HCT116 (cell line): ENCODE results near the gene ZNF398. TPM values are rescaled to one million over a fixed set of nuclear protein-coding genes. Genes with fewer than 3 reads are reported as not detected.
A peak's percentile ranks its signal among the peaks of the same experiment; 100 is the strongest.

ENCODE experiments used
- ATAC-seq: fragments of 200-7000 bp; cut with Tn5 transposase; 2 replicates; pipeline ENCODE4 v1.9.1; 2020; ENCODE audit warnings: mild to moderate bottlenecking, moderate library complexity
- BruUV-seq: library from RNA; stranded (reverse); fragments of 400-500 nt; replicated peaks from 2 replicates; lab custom pipeline; 2021; lab: Mats Ljungman, UMichigan
- CTCF ChIA-PET: fragments of 300-600 bp; sonication (Branson Sonifier 250); formaldehyde crosslinking; loops from one replicate; lab custom pipeline; 2021; ENCODE audit warnings: antibody characterized with exemption; lab: Charles Lee
- POLR2A ChIA-PET: fragments of 300-600, 350-600 bp; sonication (Branson Sonifier 250); formaldehyde crosslinking; loops from one replicate; lab custom pipeline; 2021; ENCODE audit warnings: antibody characterized with exemption; lab: Charles Lee
- RAD21 ChIA-PET, 2 experiments: fragments of 300-600 bp; sonication (Branson Sonifier 250); formaldehyde crosslinking; loops; one replicate each; lab custom pipeline; 2023; ENCODE audit warnings: low total read pairs in 2 of 2; ENCODE audit not compliant: uncharacterized antibody in 2 of 2, unreplicated experiment in 2 of 2, low non-redundant PET in 1 of 2; lab: Charles Lee
- DNase-seq: peaks from one replicate; pipeline ENCODE4 v3.0.0-alpha.2; 2010; ENCODE audit warnings: low read depth, low spot score
- H2AFZ ChIP-seq: fragments of 200-600 bp; shearing (Covaris generic), sonication (generic); 2 replicates; pipeline ENCODE4 v1.6.1; 2017; ENCODE audit warnings: low read depth, mixed run types, mixed read lengths, antibody characterized with exemption, low read length; ENCODE audit not compliant: poor library complexity, severe bottlenecking
- H3K27ac ChIP-seq: 2 replicates; pipeline ENCODE4 v1.5.1; 2012; ENCODE audit warnings: low read depth, low read length
- H3K27me3 ChIP-seq: fragments of 200-600 bp; sonication (generic); 2 replicates; pipeline ENCODE4 v1.6.1; 2016; ENCODE audit warnings: mixed run types, low read length, mixed read lengths; ENCODE audit not compliant: insufficient read depth
- H3K36me3 ChIP-seq, 2 experiments: fragments of 200-500 bp in 1 of 2; fragments of 200-600 bp in 1 of 2; sonication (Bioruptor generic) in 1 of 2; sonication (generic) in 1 of 2; 2 replicates each; pipeline versions ENCODE4 v1.5.1 to v1.6.1; 2014 to 2016; ENCODE audit warnings: low read length in 2 of 2, inconsistent platforms in 1 of 2, mixed read lengths in 1 of 2, mixed run types in 1 of 2; ENCODE audit not compliant: insufficient read depth in 2 of 2, control insufficient read depth in 1 of 2
- H3K4me1 ChIP-seq, 2 experiments: fragments of 200-600 bp in 1 of 2; sonication (generic) in 1 of 2; 2 replicates each; pipeline versions ENCODE4 v1.5.1 to v1.6.1; 2012 to 2017; ENCODE audit warnings: low read length in 2 of 2, inconsistent platforms in 1 of 2, mild to moderate bottlenecking in 1 of 2, mixed read lengths in 1 of 2, mixed run types in 1 of 2, moderate library complexity in 1 of 2; ENCODE audit not compliant: insufficient read depth in 2 of 2, control insufficient read depth in 1 of 2
- H3K4me2 ChIP-seq: fragments of 200-600 bp; sonication (generic); 2 replicates; pipeline ENCODE4 v1.6.1; 2017; ENCODE audit warnings: mixed run types, low read length, mixed read lengths
- H3K4me3 ChIP-seq, 2 experiments: fragments of 200-600 bp in 1 of 2; sonication (generic) in 1 of 2; replicated peaks in 1 of 2; 2 replicates each; pipeline ENCODE4 v1.5.1; 2011 to 2016; ENCODE audit warnings: low read length in 2 of 2, control low read depth in 1 of 2, low read depth in 1 of 2, mild to moderate bottlenecking in 1 of 2, mixed read lengths in 1 of 2, mixed run types in 1 of 2
- H3K79me2 ChIP-seq: fragments of 200-600 bp; sonication (generic); 2 replicates; pipeline ENCODE4 v1.6.1; 2017; ENCODE audit warnings: mild to moderate bottlenecking, mixed run types, low read length, moderate library complexity, mixed read lengths; ENCODE audit not compliant: insufficient read depth
- H3K9ac ChIP-seq: fragments of 200-600 bp; sonication (generic); 2 replicates; pipeline ENCODE4 v1.6.1; 2016; ENCODE audit warnings: low read length, mixed read lengths
- H3K9me2 ChIP-seq: fragments of 200-600 bp; sonication (generic), shearing (Covaris generic); 2 replicates; pipeline ENCODE4 v1.6.1; 2017; ENCODE audit warnings: mixed run types, mild to moderate bottlenecking, moderate library complexity; ENCODE audit not compliant: insufficient read depth
- H3K9me3 ChIP-seq, 2 experiments: fragments of 200-500 bp in 1 of 2; fragments of 200-600 bp in 1 of 2; sonication (Bioruptor generic) in 1 of 2; sonication (generic) in 1 of 2; 2 replicates each; pipeline ENCODE4 v1.6.1; 2014 to 2017; ENCODE audit warnings: low read length in 2 of 2, mixed read lengths in 2 of 2, inconsistent platforms in 1 of 2, low read depth in 1 of 2, mild to moderate bottlenecking in 1 of 2, mixed run types in 1 of 2, moderate library complexity in 1 of 2; ENCODE audit not compliant: control insufficient read depth in 1 of 2, insufficient read depth in 1 of 2
- H4K20me1 ChIP-seq: fragments of 200-600 bp; sonication (generic), shearing (Covaris generic); 2 replicates; pipeline ENCODE4 v1.6.1; 2017; ENCODE audit warnings: mixed run types, mild to moderate bottlenecking, moderate library complexity; ENCODE audit not compliant: insufficient read depth
- CBX3 ChIP-seq: IDR thresholded peaks from 2 replicates; pipeline ENCODE4 v1.6.1; 2012; ENCODE audit warnings: low read depth
- CEBPB ChIP-seq: IDR thresholded peaks from 2 replicates; pipeline ENCODE4 v1.6.1; 2012; ENCODE audit warnings: low read depth
- EZH2 ChIP-seq: fragments of 200-600 bp; sonication (generic); IDR thresholded peaks from 2 replicates; pipeline ENCODE4 v1.6.1; 2017; ENCODE audit warnings: antibody characterized with exemption, mixed run types
- FOSL1 ChIP-seq: IDR thresholded peaks from 2 replicates; pipeline ENCODE4 v1.6.1; 2012; ENCODE audit warnings: low read depth
- JUND ChIP-seq: IDR thresholded peaks from 2 replicates; pipeline ENCODE4 v1.6.1; 2012
- MAX ChIP-seq: IDR thresholded peaks from 2 replicates; pipeline ENCODE4 v1.6.1; 2012
- SIN3A ChIP-seq: IDR thresholded peaks from 2 replicates; pipeline ENCODE4 v1.6.1; 2012; ENCODE audit warnings: low read depth
- SP1 ChIP-seq: IDR thresholded peaks from 2 replicates; pipeline ENCODE4 v1.6.1; 2012; ENCODE audit warnings: low read depth
- SRF ChIP-seq: IDR thresholded peaks from 2 replicates; pipeline ENCODE4 v1.6.1; 2012; ENCODE audit warnings: low read depth
- YY1 ChIP-seq: IDR thresholded peaks from 2 replicates; pipeline ENCODE4 v1.6.1; 2011; ENCODE audit warnings: low read length, low read depth, moderate library complexity, mild to moderate bottlenecking; ENCODE audit not compliant: insufficient replicate concordance; ENCODE audit errors: extremely low read depth
- intact Hi-C: fragments of 100-400 bp; cut with micrococcal nuclease; formaldehyde crosslinking; loops from 2 replicates; pipeline ENCODE4 v1.10.0; 2022
- total RNA-seq: library from RNA; stranded (reverse); gene quantifications from one replicate; pipeline ENCODE4 v1.2.1, GENCODE V29; 2021; ENCODE audit not compliant: unreplicated experiment

Gene ZNF398
- total RNA-seq, 1 experiment from 2014 or later: 14.1 TPM

GRCh38 chr7:149145031-149145845 is 2.0 kb upstream of the ZNF398 start:
- H4K20me1 ChIP-seq: no peaks in the 10 kb centered on the region
- peak; percentile 88 for TF ChIP-seq SRF
- peak; percentile 62 for TF ChIP-seq CEBPB
- peak; percentile 77 for TF ChIP-seq FOSL1
- TF ChIP-seq CBX3: peak; percentile 72
- no peak for TF ChIP-seq EZH2
- TF ChIP-seq SP1: peak; percentile 83
- peak; percentile 58; the same call in 1 of the 2 replicates for TF ChIP-seq MAX
- peak; percentile 72 for TF ChIP-seq SIN3A
- no peak for TF ChIP-seq YY1
- TF ChIP-seq JUND: peak; percentile 57
- TF ChIP-seq, all 23 proteins: peak for 8
- ATAC-seq: peak; percentile 8; the same call in 1 of the 2 replicates
- Histone ChIP-seq H3K4me2 (peak overlapping the region; percentile 83), H2AFZ (peak overlapping the region; percentile 91), H3K4me1 (peaks cover 50 to 72% of the 10 kb centered on the region in 2 experiments), H3K27me3 (no peaks in the 10 kb centered on the region), H3K79me2 (peaks cover 28% of the 10 kb centered on the region), H3K4me3 (peak overlapping the region; percentile 31 to 55), H3K36me3 (no peaks in the 10 kb centered on the region), H3K9ac (peak overlapping the region; percentile 55), H3K9me2 (no peaks in the 10 kb centered on the region), H3K27ac (peak overlapping the region; percentile 87), H3K9me3 (no peaks in the 10 kb centered on the region)
- RAD21 ChIA-PET: no interaction called here
- BruUV-seq: no TSS peak
- intact Hi-C loops: loop anchor here (1.0 to 5.0 kb wide), 2 partner anchors 78 to 117 kb away; partner anchors contain the start of gene PDIA4
- CTCF ChIA-PET: interaction anchor here (1.9 to 4.8 kb wide), 3 partner anchors 16 to 50 kb away, joined by 5 to 28 read pairs (median 9); partner anchors contain the start of genes ZNF282 and ZNF425
- DNase-seq: peak; percentile 74
- POLR2A ChIA-PET: no interaction called here
